Loucy (cell line): ENCODE data around the gene CNTN2.
A peak's percentile ranks its signal among the peaks of the same experiment; 100 is the strongest.

Source experiments
- H2AFZ ChIP-seq: fragments of 200-600 bp; sonication (generic); 2 replicates; pipeline ENCODE4 v1.6.0; 2016; ENCODE audit warnings: antibody characterized with exemption, mild to moderate bottlenecking, low read length, moderate library complexity
- H3F3A ChIP-seq: fragments of 200-600 bp; 2 replicates; pipeline ENCODE4 v1.6.0; 2016; ENCODE audit warnings: antibody characterized with exemption, low read depth, mild to moderate bottlenecking
- H3K27me3 ChIP-seq: fragments of 200-600 bp; sonication (generic); 2 replicates; pipeline ENCODE4 v1.6.1; 2014; ENCODE audit warnings: low read length, mild to moderate bottlenecking; ENCODE audit not compliant: insufficient read depth, poor library complexity, severe bottlenecking
- H3K36me3 ChIP-seq: fragments of 200-600 bp; sonication (generic); 2 replicates; pipeline ENCODE4 v1.6.1; 2016; ENCODE audit warnings: low read length; ENCODE audit not compliant: insufficient read depth
- H3K4me1 ChIP-seq: fragments of 200-600 bp; sonication (generic); 2 replicates; pipeline ENCODE4 v1.5.1; 2014; ENCODE audit warnings: low read length, mild to moderate bottlenecking; ENCODE audit not compliant: insufficient read depth, poor library complexity, severe bottlenecking
- H3K4me2 ChIP-seq: fragments of 200-600 bp; sonication (generic); 2 replicates; pipeline ENCODE4 v1.6.0; 2014; ENCODE audit warnings: antibody characterized with exemption, low read length, low read depth, mild to moderate bottlenecking; ENCODE audit not compliant: poor library complexity, severe bottlenecking
- H3K4me3 ChIP-seq: fragments of 200-600 bp; sonication (generic); 2 replicates; pipeline ENCODE4 v1.5.1; 2014; ENCODE audit warnings: low read length, mild to moderate bottlenecking, mixed read lengths; ENCODE audit not compliant: poor library complexity, severe bottlenecking
- H3K79me2 ChIP-seq: fragments of 200-600 bp; sonication (generic); 2 replicates; pipeline ENCODE4 v1.6.1; 2014; ENCODE audit warnings: low read length; ENCODE audit not compliant: insufficient read depth
- H3K9ac ChIP-seq: fragments of 200-600 bp; sonication (generic); 2 replicates; pipeline ENCODE4 v1.6.0; 2014; ENCODE audit warnings: mild to moderate bottlenecking, low read depth, low read length, moderate library complexity; ENCODE audit not compliant: poor library complexity, severe bottlenecking
- H3K9me2 ChIP-seq: fragments of 200-600 bp; sonication (generic); replicated peaks from 2 replicates; pipeline ENCODE4 v1.6.1; 2016; ENCODE audit warnings: low read depth, low read length, mixed read lengths
- H3K9me3 ChIP-seq: fragments of 200-600 bp; sonication (generic); 2 replicates; pipeline ENCODE4 v1.6.1; 2014; ENCODE audit warnings: mild to moderate bottlenecking, antibody characterized with exemption, low read length, low read depth; ENCODE audit not compliant: insufficient read depth
- H4K20me1 ChIP-seq: fragments of 200-600 bp; sonication (generic); 2 replicates; pipeline ENCODE4 v1.6.0; 2014; ENCODE audit warnings: antibody characterized with exemption, low read length, mild to moderate bottlenecking; ENCODE audit not compliant: insufficient read depth, poor library complexity, severe bottlenecking
- CTCF ChIP-seq: fragments of 200-600 bp; sonication (generic); conservative IDR thresholded peaks from 2 replicates; pipeline ENCODE4 v1.5.1; 2014; ENCODE audit warnings: mild to moderate bottlenecking, antibody characterized with exemption, low read length
- EZH2phosphoT487 ChIP-seq: fragments of 200-600 bp; IDR thresholded peaks from 2 replicates; pipeline ENCODE4 v1.6.1; 2018; ENCODE audit warnings: antibody characterized with exemption, mild to moderate bottlenecking, moderate library complexity, borderline replicate concordance

The CNTN2 gene

GRCh38 chr1:205008896-205009295 lies 34.1 kb upstream of the CNTN2 start:
- Histone ChIP-seq H3K79me2 (no peaks in the 10 kb centered on the region), H3K9ac (no peak overlapping the region), H4K20me1 (no peaks in the 10 kb centered on the region), H3K27me3 (no peaks in the 10 kb centered on the region), H2AFZ (no peak overlapping the region), H3K9me3 (no peaks in the 10 kb centered on the region), H3K36me3 (no peaks in the 10 kb centered on the region), H3K4me1 (peaks cover 7% of the 10 kb centered on the region), H3F3A (no peaks in the 10 kb centered on the region), H3K9me2 (no peaks in the 10 kb centered on the region), H3K4me3 (no peak overlapping the region), H3K4me2 (no peak overlapping the region)
- no peak for TF ChIP-seq CTCF

GRCh38 chr1:205009670-205010069 lies 33.3 kb upstream of the CNTN2 start:
- Histone ChIP-seq H3K9ac (no peak overlapping the region), H3K9me3 (no peaks in the 10 kb centered on the region), H3F3A (no peaks in the 10 kb centered on the region), H3K36me3 (no peaks in the 10 kb centered on the region), H4K20me1 (no peaks in the 10 kb centered on the region), H3K4me3 (no peak overlapping the region), H3K9me2 (no peaks in the 10 kb centered on the region), H2AFZ (no peak overlapping the region), H3K27me3 (no peaks in the 10 kb centered on the region), H3K4me2 (no peak overlapping the region), H3K4me1 (peaks cover 15% of the 10 kb centered on the region), H3K79me2 (no peaks in the 10 kb centered on the region)
- TF ChIP-seq CTCF (no peak), EZH2phosphoT487 (no peak)

GRCh38 chr1:205012391-205013140 lies 30.4 kb upstream of the CNTN2 start:
- H3K9me2 ChIP-seq, result no peaks in the 10 kb centered on the region
- H3F3A ChIP-seq, result no peaks in the 10 kb centered on the region
- no peaks in the 10 kb centered on the region for H3K36me3 ChIP-seq
- H3K27me3 ChIP-seq, result no peaks in the 10 kb centered on the region
- H3K79me2 ChIP-seq, result no peaks in the 10 kb centered on the region
- TF ChIP-seq EZH2phosphoT487 (no peak), CTCF (no peak)
- peak overlapping the region; percentile 5 for H3K9ac ChIP-seq
- H3K4me2 ChIP-seq, result no peak overlapping the region
- no peaks in the 10 kb centered on the region for H4K20me1 ChIP-seq
- H2AFZ ChIP-seq, result no peak overlapping the region
- H3K4me1 ChIP-seq, result peaks cover 15% of the 10 kb centered on the region
- H3K9me3 ChIP-seq, result no peaks in the 10 kb centered on the region
- H3K4me3 ChIP-seq, result no peak overlapping the region
